ENCODE measurements around the gene TMEM123. TPM values are rescaled to one million over a fixed set of nuclear protein-coding genes. Genes with fewer than 3 reads are reported as not detected.

Gene TMEM123
- total and polyA plus RNA-seq, 2 of the 13 experiments (the other 11 are each of a cell fraction or from before 2014, with no cell fraction given): 365 to 2,761 TPM

- TF ChIP-seq AKAP8 (CRISPR knock-in tag; IDR thresholded peaks at IDR 0.05) (no peak), GFI1 (CRISPR knock-in tag; IDR thresholded peaks at IDR 0.05; ENCODE audit: borderline replicate concordance) (no peak), TAF15 (IDR thresholded peaks at IDR 0.05; ENCODE audit: low read depth, low read length, poor library complexity, severe bottlenecking) (no peak), ZBTB7A (CRISPR knock-in tag; IDR thresholded peaks at IDR 0.05) (no peak), REST (IDR thresholded peaks at IDR 0.05; ENCODE audit: borderline replicate concordance in 1 of 2, low read depth in 1 of 2, low read length in 2 of 2) (no peak), ZNF639 (CRISPR knock-in tag; conservative IDR thresholded peaks at IDR 0.05) (no peak), POLR2A (IDR thresholded peaks at IDR 0.05; ENCODE audit: insufficient read depth in 1 of 2, low read depth in 2 of 2, low read length in 2 of 2) (peak in 1 of 2 experiments; percentile 40; a peak in 1 of 4 replicates), ZHX1 (CRISPR knock-in tag; IDR thresholded peaks at IDR 0.05; ENCODE audit: low read depth) (no peak), ZNF33B (CRISPR knock-in tag; IDR thresholded peaks at IDR 0.05) (no peak), AHDC1 (CRISPR knock-in tag; IDR thresholded peaks at IDR 0.05; ENCODE audit: borderline replicate concordance) (0 out of 2 replicates have a peak, but pooled peaks have one; percentile 43), MXD1 (CRISPR knock-in tag; IDR thresholded peaks at IDR 0.05) (0 out of 2 replicates have a peak, but pooled peaks have one; percentile 13), KDM5B (CRISPR knock-in tag; IDR thresholded peaks at IDR 0.05; ENCODE audit: borderline replicate concordance) (no peak)
These were observed 104.8 kb downstream of the TMEM123 start (continued) for GRCh38 chr11:102347462-102348370.

All from HepG2 (cell line).